Kidney (tissue), 14 donors: ENCODE results near the gene NDUFB7. TPM values are rescaled to one million over a fixed set of nuclear protein-coding genes. Genes with fewer than 3 reads are reported as not detected.

Source experiments
- DNase-seq, 5 donors: peaks; one replicate each; pipeline ENCODE4 v3.0.0-alpha.2; 2013 to 2020
- FAIRE-seq: peaks from 2 replicates; lab custom pipeline; 2012; peaks lifted over from hg19 to GRCh38; lab: Jason Lieb, UNC
- H3K27ac ChIP-seq, 2 donors: one replicate each; pipeline ENCODE4 v1.7.0; 2013; ENCODE audit warnings: low read depth in 2 of 2, low read length in 2 of 2, inconsistent platforms in 1 of 2
- H3K27me3 ChIP-seq: one replicate; pipeline ENCODE4 v1.7.1; 2013; ENCODE audit warnings: low read length, inconsistent platforms; ENCODE audit not compliant: control insufficient read depth, insufficient read depth
- H3K36me3 ChIP-seq, 3 donors: one replicate each; pipeline versions ENCODE4 v1.7.0 to v1.7.1; 2013; ENCODE audit warnings: low read length in 3 of 3, control low read depth in 1 of 3, inconsistent platforms in 1 of 3; ENCODE audit not compliant: insufficient read depth in 3 of 3, control insufficient read depth in 2 of 3
- H3K4me1 ChIP-seq, 3 donors: one replicate each; pipeline versions ENCODE4 v1.7.0 to v1.7.1; 2013; ENCODE audit warnings: low read length in 3 of 3, inconsistent platforms in 1 of 3, low read depth in 1 of 3; ENCODE audit not compliant: control insufficient read depth in 2 of 3, insufficient read depth in 2 of 3
- H3K4me3 ChIP-seq, 3 donors: one replicate each; pipeline versions ENCODE4 v1.7.0 to v1.8.1; 2013; ENCODE audit warnings: low read length in 3 of 3, control low read depth in 1 of 3, inconsistent platforms in 1 of 3
- H3K9ac ChIP-seq, 3 donors: one replicate each; pipeline versions ENCODE4 v1.7.0 to v1.7.1; 2013; ENCODE audit warnings: low read length in 3 of 3, control low read depth in 1 of 3, inconsistent platforms in 1 of 3
- H3K9me3 ChIP-seq, 3 donors: one replicate each; pipeline versions ENCODE4 v1.7.0 to v1.7.1; 2013; ENCODE audit warnings: low read length in 3 of 3, control low read depth in 1 of 3, inconsistent platforms in 1 of 3; ENCODE audit not compliant: control insufficient read depth in 2 of 3, insufficient read depth in 1 of 3
- CTCF ChIP-seq: IDR thresholded peaks from 3 replicates; pipeline ENCODE4 v1.5.1; 2012; ENCODE audit warnings: mild to moderate bottlenecking, moderate library complexity, borderline replicate concordance; ENCODE audit not compliant: insufficient read depth; ENCODE audit errors: extremely low read depth
- intact Hi-C: fragments of 100-400 bp; cut with DNase I; formaldehyde crosslinking; loops from one replicate; pipeline ENCODE4 v1.11.1; 2022
- polyA plus RNA-seq: library from polyadenylated mRNA; stranded (reverse); fragments of 350-450 nt; fragmentation: Illumina TruSeq; extraction: RNeasy Lipid Tissue Mini Kit (QIAGEN cat#74804); gene quantifications from one replicate; pipeline ENCODE4 v1.2.3, GENCODE V29; 2014; ENCODE audit warnings: low read depth, low replicate concordance; ENCODE audit not compliant: insufficient read depth
- total RNA-seq: library from RNA; stranded (reverse); fragmentation: NEBNext Ultra II Directional; extraction: Animal tissue kit (Norgen Biotek cat#: 25700); gene quantifications from one replicate; pipeline ENCODE4 v1.2.1, GENCODE V29; 2021
- donor health status: control.
- donor health status: control.
- donor health status: control.
- donor health status: control.
- donor health status: control.
- donor health status: DM: yes; HTN: yes; CAD: no.
- donor health status: Normal renal cell carcinoma (clear cell type).

NDUFB7 gene
- total and polyA plus RNA-seq, 2 donors from 2014 or later = 146 to 894 TPM

- no peak overlapping the region for H3K9ac ChIP-seq
- DNase-seq (peak; percentile 84 to 93 (median 87)), FAIRE-seq (no peak)
- no peak for TF ChIP-seq CTCF
- no peaks in the 10 kb centered on the region for H3K27me3 ChIP-seq
- H3K36me3 ChIP-seq = peaks cover 0 to 2% (median 0%) of the 10 kb centered on the region in 3 donors
- H3K4me3 ChIP-seq = no peak overlapping the region
- peaks cover 0 to 9% (median 7%) of the 10 kb centered on the region in 3 donors for H3K4me1 ChIP-seq
- no peak overlapping the region for H3K27ac ChIP-seq
- intact Hi-C loops = no loop called here
- no peaks in the 10 kb centered on the region for H3K9me3 ChIP-seq
These were observed 34.8 kb downstream of the NDUFB7 start for GRCh38 chr19:14536926-14537692.

GRCh38 chr19:14533450-14533849 is 38.4 kb downstream of the NDUFB7 start:
- TF ChIP-seq CTCF = no peak
- intact Hi-C loops = no loop called here
- peak overlapping the region in 1 of 3 donors; percentile 51 for H3K9ac ChIP-seq
- peaks cover 0 to 12% (median 7%) of the 10 kb centered on the region in 3 donors for H3K4me1 ChIP-seq
- no peaks in the 10 kb centered on the region for H3K9me3 ChIP-seq
- DNase-seq (no peak), FAIRE-seq (no peak)
- peak overlapping the region in 1 of 2 donors; percentile 48 for H3K27ac ChIP-seq
- no peak overlapping the region for H3K4me3 ChIP-seq
- H3K36me3 ChIP-seq = no peaks in the 10 kb centered on the region
- H3K27me3 ChIP-seq = no peaks in the 10 kb centered on the region

- peak overlapping the region in 2 of 3 donors; percentile 97 to 98 for H3K4me3 ChIP-seq
These were observed 41.4 kb downstream of the NDUFB7 start for GRCh38 chr19:14530506-14530905.

More at GRCh38 chr19:14530506-14530905, 41.4 kb downstream of the NDUFB7 start:
- peak overlapping the region in 2 of 3 donors; percentile 89 to 99 for H3K9ac ChIP-seq
- TF ChIP-seq CTCF = no peak
- no peaks in the 10 kb centered on the region for H3K27me3 ChIP-seq
- no peaks in the 10 kb centered on the region for H3K36me3 ChIP-seq
- peaks cover 0 to 12% (median 0%) of the 10 kb centered on the region in 3 donors for H3K4me1 ChIP-seq
- intact Hi-C loops = no loop called here
- H3K9me3 ChIP-seq = no peaks in the 10 kb centered on the region
- H3K27ac ChIP-seq = no peak overlapping the region
- DNase-seq (no peak), FAIRE-seq (no peak)
